Hepatocyte (in vitro differentiated cells): ENCODE results near the gene TRIM44.

Experiments
- CTCF ChIP-seq: fragments of 200-600 bp; sonication (generic); IDR thresholded peaks from 2 replicates; pipeline ENCODE4 v1.5.1; 2016; ENCODE audit warnings: antibody characterized with exemption, mild to moderate bottlenecking; ENCODE audit not compliant: poor library complexity
- EZH2 ChIP-seq: fragments of 200-600 bp; sonication (generic); IDR thresholded peaks from 2 replicates; pipeline ENCODE4 v1.6.1; 2016; ENCODE audit warnings: antibody characterized with exemption, mild to moderate bottlenecking, borderline replicate concordance
- EZH2phosphoT487 ChIP-seq: fragments of 200-600 bp; sonication (generic); IDR thresholded peaks from one replicate; pipeline ENCODE4 v1.6.1; 2018; ENCODE audit warnings: antibody characterized with exemption, mild to moderate bottlenecking, low read depth, moderate library complexity; ENCODE audit not compliant: unreplicated experiment, severe bottlenecking

- TF ChIP-seq CTCF = no peak
- no peak for TF ChIP-seq EZH2phosphoT487
- no peak for TF ChIP-seq EZH2
Measured at GRCh38 chr11:35794850-35795249, 132.3 kb downstream of the TRIM44 start.
